CD4-positive, alpha-beta memory T cell (primary cell): ENCODE data around the gene CFL2. TPM values are rescaled to one million over a fixed set of nuclear protein-coding genes. Genes with fewer than 3 reads are reported as not detected.
A peak's percentile ranks its signal among the peaks of the same experiment; 100 is the strongest.
"Not testable (repeated sequence)": the region's sequence is repeated elsewhere in the genome, so short reads cannot be mapped to it uniquely, and the experiment has no call there.

Source experiments
- CTCF ChIA-PET: fragments of 350-600 bp; sonication (Branson Sonifier 250); formaldehyde crosslinking; loops from one replicate; lab custom pipeline; 2021; ENCODE audit warnings: inconsistent platforms; ENCODE audit not compliant: partially characterized antibody; lab: Charles Lee
- POLR2A ChIA-PET: fragments of 350-600 bp; sonication (Branson Sonifier 250); formaldehyde crosslinking; loops from one replicate; lab custom pipeline; 2021; ENCODE audit not compliant: partially characterized antibody; lab: Charles Lee
- DNase-seq, 5 donors: peaks; one replicate each; pipeline versions ENCODE4 v3.0.0 to v3.0.0-alpha.2; 2020 to 2022; ENCODE audit warnings: mixed read lengths in 1 of 5
- H3K27ac ChIP-seq: one replicate; pipeline ENCODE4 v1.7.0; 2013; ENCODE audit warnings: low read depth, low read length
- H3K27me3 ChIP-seq: 2 replicates; pipeline ENCODE4 v1.7.0; 2013; ENCODE audit warnings: mild to moderate bottlenecking, low read length, moderate library complexity; ENCODE audit not compliant: insufficient read depth
- H3K36me3 ChIP-seq: 2 replicates; pipeline ENCODE4 v1.7.0; 2013; ENCODE audit warnings: mild to moderate bottlenecking, low read length, moderate library complexity; ENCODE audit not compliant: insufficient read depth
- H3K4me1 ChIP-seq: 2 replicates; pipeline ENCODE4 v1.7.0; 2013; ENCODE audit warnings: mild to moderate bottlenecking, low read length, moderate library complexity; ENCODE audit not compliant: insufficient read depth
- H3K4me3 ChIP-seq, 2 donors: one replicate each; pipeline ENCODE4 v1.7.0; 2013; ENCODE audit warnings: low read length in 2 of 2, mild to moderate bottlenecking in 1 of 2
- H3K9me3 ChIP-seq, 2 donors: one replicate each; pipeline ENCODE4 v1.7.0; 2013; ENCODE audit warnings: low read length in 2 of 2, control low read depth in 1 of 2; ENCODE audit not compliant: control insufficient read depth in 1 of 2
- H3K27ac Mint-ChIP-seq, 7 donors: one replicate each; pipeline ENCODE4 v1.8.0; 2020 to 2021; ENCODE audit warnings: mixed read lengths in 7 of 7, mild to moderate bottlenecking in 6 of 7, inconsistent platforms in 3 of 7, moderate library complexity in 3 of 7
- H3K27me3 Mint-ChIP-seq, 2 donors: one replicate each; pipeline ENCODE4 v1.8.0; 2020 to 2021; ENCODE audit warnings: mixed read lengths in 2 of 2
- H3K36me3 Mint-ChIP-seq, 2 donors: one replicate each; pipeline ENCODE4 v1.8.0; 2020 to 2021; ENCODE audit warnings: mixed read lengths in 2 of 2, inconsistent platforms in 1 of 2, mild to moderate bottlenecking in 1 of 2
- H3K4me1 Mint-ChIP-seq, 4 donors: one replicate each; pipeline ENCODE4 v1.8.0; 2020 to 2021; ENCODE audit warnings: mixed read lengths in 4 of 4, mild to moderate bottlenecking in 1 of 4
- H3K4me3 Mint-ChIP-seq, 8 donors: one replicate each; pipeline ENCODE4 v1.8.0; 2020 to 2021; ENCODE audit warnings: mixed read lengths in 8 of 8, mild to moderate bottlenecking in 7 of 8, moderate library complexity in 6 of 8, inconsistent platforms in 3 of 8
- H3K9me3 Mint-ChIP-seq, 8 donors: one replicate each; pipeline ENCODE4 v1.8.0; 2020 to 2021; ENCODE audit warnings: mixed read lengths in 8 of 8, mild to moderate bottlenecking in 5 of 8, inconsistent platforms in 3 of 8, moderate library complexity in 1 of 8
- intact Hi-C: fragments of 100-400 bp; cut with micrococcal nuclease; formaldehyde crosslinking; loops from one replicate; pipeline ENCODE4 v1.15.1; 2023
- polyA plus RNA-seq, 2 donors: library from polyadenylated mRNA; unstranded; fragments of 300-500 nt; fragmentation: Illumina TruSeq; gene quantifications; one replicate each; pipeline ENCODE4 v1.2.3, GENCODE V29; 2021
- total RNA-seq, 2 experiments: library from RNA; stranded (reverse); gene quantifications; one replicate each; pipeline ENCODE4 v1.2.3, GENCODE V29; 2021

CFL2 gene
- total and polyA plus RNA-seq, 4 experiments from 2014 or later = 10.4 to 14.2 (median 12.4) TPM

DNA sequence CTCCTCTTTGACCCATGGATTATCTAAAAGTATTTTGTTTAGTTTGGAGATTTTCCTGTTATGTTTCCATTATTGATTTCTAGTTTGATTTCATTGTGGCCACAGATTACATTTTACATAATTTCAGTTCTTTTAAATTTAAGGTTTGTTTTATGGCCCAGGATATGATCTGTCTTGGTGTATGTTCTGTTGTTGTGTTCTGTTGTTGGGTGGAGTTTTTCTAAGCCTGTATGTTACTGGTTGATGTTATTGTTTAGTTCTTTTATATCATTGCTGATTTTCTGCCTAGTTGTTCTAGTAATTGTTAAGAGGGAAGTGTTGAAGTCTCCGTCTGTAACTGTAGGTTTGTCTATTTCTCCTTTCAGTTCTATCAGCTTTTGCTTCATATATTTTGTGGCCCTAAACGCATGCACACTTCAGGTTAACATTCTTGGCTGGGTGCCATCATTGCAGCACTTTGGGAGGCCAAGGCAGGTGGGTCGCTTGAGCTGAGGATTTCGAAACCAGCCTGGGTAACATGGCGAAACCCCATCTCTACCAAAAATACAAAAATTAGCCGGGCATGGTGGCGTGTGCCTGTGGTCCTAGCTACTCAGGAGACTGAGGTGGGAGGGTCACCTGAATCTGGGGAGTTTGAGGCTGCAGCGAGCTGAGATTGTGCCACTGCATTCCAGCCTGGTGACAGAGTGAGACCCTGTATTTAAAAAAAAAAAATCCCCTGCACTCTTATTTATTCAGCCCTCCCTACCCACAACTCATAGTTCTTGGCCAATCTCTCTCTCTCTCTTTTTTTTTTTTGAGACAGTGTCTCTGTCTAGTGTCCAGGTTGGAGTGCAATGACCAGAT is 28.1 kb upstream of the CFL2 start:
- Mint-ChIP-seq H3K27me3 (peaks cover 0 to 1% of the 10 kb centered on the region in 2 donors), H3K4me1 (peaks cover 34 to 53% (median 45%) of the 10 kb centered on the region in 4 donors), H3K4me3 (peak overlapping the region in 7 of 8 donors; percentile 27 to 72 (median 57)), H3K9me3 (no peaks in the 10 kb centered on the region), H3K36me3 (no peaks in the 10 kb centered on the region), H3K27ac (peak overlapping the region; percentile 40 to 97 (median 89))
- Histone ChIP-seq H3K4me1 (peaks cover 25% of the 10 kb centered on the region), H3K4me3 (no peak overlapping the region), H3K9me3 (no peaks in the 10 kb centered on the region), H3K36me3 (no peaks in the 10 kb centered on the region), H3K27me3 (no peaks in the 10 kb centered on the region), H3K27ac (peak overlapping the region; percentile 7)
- CTCF ChIA-PET = interaction anchor here (1.1 to 1.4 kb wide), 2 partner anchors 20 kb away, joined by 4 to 6 read pairs; no protein-coding TSS in a partner anchor
- peak in 4 of 5 donors; percentile 8 to 34 (median 18) for DNase-seq
- intact Hi-C loops = no loop called here
- POLR2A ChIA-PET = interaction anchor here (0.7 to 1.5 kb wide), 7 partner anchors 20 to 662 kb away, joined by 3 to 14 read pairs (median 5); partner anchors contain the start of genes BAZ1A, CFL2, FAM177A1 and NFKBIA

DNA sequence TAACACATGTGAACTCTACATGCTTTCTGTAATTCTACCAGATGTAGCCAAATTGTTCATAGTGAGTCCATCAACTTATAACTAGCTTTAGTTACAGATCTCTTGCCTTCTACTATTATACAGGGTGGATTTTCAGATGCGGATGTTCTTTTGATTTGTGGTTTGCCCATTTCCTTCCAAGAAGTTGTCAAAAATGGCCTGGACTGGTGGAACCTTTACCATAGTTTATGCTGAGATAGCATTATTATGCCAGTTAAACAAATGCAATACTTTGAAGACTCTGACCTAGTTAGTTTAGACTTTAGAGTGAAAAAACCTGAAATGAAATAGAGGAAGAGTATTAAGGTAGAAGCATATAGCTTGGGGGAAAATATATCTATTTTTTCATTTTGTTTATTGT is 27.4 kb upstream of the CFL2 start:
- Histone ChIP-seq H3K27me3 (no peaks in the 10 kb centered on the region), H3K27ac (no peak overlapping the region), H3K9me3 (no peaks in the 10 kb centered on the region), H3K36me3 (no peaks in the 10 kb centered on the region), H3K4me3 (no peak overlapping the region), H3K4me1 (peaks cover 25% of the 10 kb centered on the region)
- DNase-seq = peak in 4 of 5 donors; percentile 44 to 68 (median 52)
- POLR2A ChIA-PET = interaction anchor here (0.7 to 1.5 kb wide), 7 partner anchors 19 to 662 kb away, joined by 3 to 14 read pairs (median 5); partner anchors contain the start of genes BAZ1A, CFL2, FAM177A1 and NFKBIA
- intact Hi-C loops = no loop called here
- H3K36me3 Mint-ChIP-seq = no peaks in the 10 kb centered on the region
- peaks cover 0 to 1% of the 10 kb centered on the region in 2 donors for H3K27me3 Mint-ChIP-seq
- CTCF ChIA-PET = interaction anchor here (0.5 to 1.1 kb wide), 2 partner anchors 19 to 394 kb away, joined by 3 to 4 read pairs; no protein-coding TSS in a partner anchor
- H3K27ac Mint-ChIP-seq = peak overlapping the region; percentile 40 to 97 (median 89)
- peak overlapping the region in 7 of 8 donors; percentile 23 to 72 (median 55) for H3K4me3 Mint-ChIP-seq
- H3K9me3 Mint-ChIP-seq = no peaks in the 10 kb centered on the region
- peaks cover 34 to 53% (median 45%) of the 10 kb centered on the region in 4 donors for H3K4me1 Mint-ChIP-seq

DNA sequence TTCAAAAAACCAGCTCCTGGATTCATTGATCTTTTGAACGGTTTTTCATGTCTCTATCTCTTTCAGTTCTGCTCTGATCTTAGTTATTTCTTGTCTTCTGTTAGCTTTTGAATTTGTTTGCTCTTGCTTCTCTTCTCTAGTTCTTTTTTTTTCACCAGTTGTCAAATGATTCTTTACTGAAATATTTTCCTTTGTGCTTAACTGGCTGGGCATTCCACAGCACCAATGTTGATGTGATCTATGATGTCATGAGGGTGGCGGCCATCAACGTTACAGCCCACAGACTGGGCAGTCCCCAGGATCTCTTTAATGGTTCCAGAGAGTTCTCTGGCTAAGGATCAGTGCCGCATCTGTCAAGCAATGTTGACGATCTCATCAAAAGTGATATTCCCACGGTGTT is 25.7 kb upstream of the CFL2 start:
- H3K36me3 ChIP-seq, H3K9me3 ChIP-seq, H3K27ac ChIP-seq, intact Hi-C loops, H3K9me3 Mint-ChIP-seq, DNase-seq, POLR2A ChIA-PET, H3K27me3 ChIP-seq, H3K36me3 Mint-ChIP-seq, H3K4me3 ChIP-seq, H3K27me3 Mint-ChIP-seq: not testable (repeated sequence)
- peaks cover 25% of the 10 kb centered on the region for H3K4me1 ChIP-seq
- CTCF ChIA-PET = interaction anchor here (1.4 kb wide), 1 partner anchor 18 kb away, joined by 6 read pairs; no protein-coding TSS in a partner anchor
- Mint-ChIP-seq H3K4me1 (peaks cover 31 to 53% (median 42%) of the 10 kb centered on the region in 4 donors), H3K27ac (peak overlapping the region in 2 of 7 donors; percentile 54 to 77), H3K4me3 (peak overlapping the region in 1 of 8 donors; percentile 31)

DNA sequence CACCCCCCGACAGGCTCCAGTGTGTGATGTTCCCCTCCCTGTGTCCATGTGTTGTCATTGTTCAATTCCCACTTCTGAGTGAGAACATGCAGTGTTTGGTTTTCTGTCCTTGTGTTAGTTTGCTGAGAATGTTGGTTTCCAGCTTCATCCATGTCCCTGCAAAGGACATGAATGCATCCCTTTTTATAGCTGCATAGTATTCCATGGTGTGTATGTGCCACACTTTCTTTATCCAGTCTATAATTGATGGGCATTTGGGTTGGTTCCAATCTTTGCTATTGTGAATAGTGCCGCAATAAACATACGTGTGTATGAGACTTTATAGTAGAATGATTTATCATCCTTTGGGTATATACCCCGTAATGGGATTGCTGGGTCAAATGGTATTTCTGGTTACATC is 22.7 kb upstream of the CFL2 start:
- H3K4me3 ChIP-seq, POLR2A ChIA-PET, H3K27ac Mint-ChIP-seq, H3K36me3 Mint-ChIP-seq, CTCF ChIA-PET, H3K9me3 ChIP-seq, intact Hi-C loops, DNase-seq, H3K36me3 ChIP-seq, H3K27ac ChIP-seq, H3K4me3 Mint-ChIP-seq, H3K9me3 Mint-ChIP-seq, H3K27me3 Mint-ChIP-seq, H3K27me3 ChIP-seq: not testable (repeated sequence)
- peaks cover 11% of the 10 kb centered on the region for H3K4me1 ChIP-seq
- peaks cover 18 to 31% (median 24%) of the 10 kb centered on the region in 4 donors for H3K4me1 Mint-ChIP-seq

DNA sequence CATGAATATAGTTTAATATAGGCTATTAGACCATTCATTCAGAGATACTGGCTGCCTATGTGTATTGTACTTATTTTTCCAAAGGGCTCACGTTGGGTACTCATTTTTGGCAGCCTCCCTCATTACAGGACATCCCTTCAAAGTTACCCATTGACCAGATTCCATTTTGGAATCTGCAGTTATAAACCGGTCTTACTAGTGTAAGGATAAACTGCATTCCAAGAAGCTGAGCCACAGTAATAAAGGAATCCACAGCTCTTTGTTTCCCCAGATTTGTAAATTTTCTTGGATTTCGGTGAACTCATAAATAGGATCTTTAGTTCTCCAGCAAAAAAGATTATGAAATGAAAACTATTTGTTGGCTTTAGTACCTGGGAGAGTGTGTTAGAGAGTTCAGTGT is 18.9 kb upstream of the CFL2 start:
- CTCF ChIA-PET = interaction anchor here (1.0 to 4.6 kb wide), 3 partner anchors 8 to 71 kb away, joined by 3 to 24 read pairs (median 6); no protein-coding TSS in a partner anchor
- intact Hi-C loops = no loop called here
- H3K27me3 ChIP-seq = no peaks in the 10 kb centered on the region
- H3K36me3 Mint-ChIP-seq = no peaks in the 10 kb centered on the region
- H3K4me3 ChIP-seq = no peak overlapping the region
- no peaks in the 10 kb centered on the region for H3K9me3 ChIP-seq
- H3K36me3 ChIP-seq = no peaks in the 10 kb centered on the region
- no peak overlapping the region for H3K4me3 Mint-ChIP-seq
- no peaks in the 10 kb centered on the region for H3K4me1 ChIP-seq
- no peak overlapping the region for H3K27ac ChIP-seq
- no peaks in the 10 kb centered on the region for H3K4me1 Mint-ChIP-seq
- no peak for DNase-seq
- no peak overlapping the region for H3K27ac Mint-ChIP-seq
- H3K9me3 Mint-ChIP-seq = no peaks in the 10 kb centered on the region
- POLR2A ChIA-PET = no interaction called here
- H3K27me3 Mint-ChIP-seq = peaks cover 2 to 4% of the 10 kb centered on the region in 2 donors

DNA sequence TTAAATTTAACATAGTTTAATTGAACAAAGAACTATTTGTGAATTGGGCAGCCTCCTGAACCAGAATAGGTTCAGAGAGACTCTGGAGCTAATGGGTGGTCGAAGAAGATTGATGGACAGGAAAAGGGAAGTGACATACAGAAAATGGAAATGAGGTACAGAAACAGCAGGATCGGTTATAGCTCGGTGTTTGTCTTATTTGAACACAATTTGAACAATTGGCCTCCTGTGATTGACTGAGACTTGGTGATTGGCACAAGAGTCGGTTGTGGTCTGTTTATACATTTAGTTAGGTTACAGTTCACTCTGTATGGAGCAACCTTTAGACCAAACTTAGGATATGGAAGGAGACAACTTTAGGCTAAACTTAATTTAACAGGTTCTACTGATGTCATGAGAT is 18.4 kb upstream of the CFL2 start:
- no peak overlapping the region for H3K27ac ChIP-seq
- no peak for DNase-seq
- H3K4me3 ChIP-seq = no peak overlapping the region
- Mint-ChIP-seq H3K4me1 (no peaks in the 10 kb centered on the region), H3K36me3 (no peaks in the 10 kb centered on the region), H3K27me3 (peaks cover 2 to 4% of the 10 kb centered on the region in 2 donors), H3K27ac (no peak overlapping the region), H3K4me3 (no peak overlapping the region), H3K9me3 (no peaks in the 10 kb centered on the region)
- no peaks in the 10 kb centered on the region for H3K9me3 ChIP-seq
- no peaks in the 10 kb centered on the region for H3K27me3 ChIP-seq
- ChIA-PET POLR2A (no interaction called here), CTCF (interaction anchor here (1.0 to 4.6 kb wide), 3 partner anchors 8 to 70 kb away, joined by 3 to 24 read pairs (median 6); no protein-coding TSS in a partner anchor)
- no peaks in the 10 kb centered on the region for H3K36me3 ChIP-seq
- no peaks in the 10 kb centered on the region for H3K4me1 ChIP-seq
- intact Hi-C loops = no loop called here

DNA sequence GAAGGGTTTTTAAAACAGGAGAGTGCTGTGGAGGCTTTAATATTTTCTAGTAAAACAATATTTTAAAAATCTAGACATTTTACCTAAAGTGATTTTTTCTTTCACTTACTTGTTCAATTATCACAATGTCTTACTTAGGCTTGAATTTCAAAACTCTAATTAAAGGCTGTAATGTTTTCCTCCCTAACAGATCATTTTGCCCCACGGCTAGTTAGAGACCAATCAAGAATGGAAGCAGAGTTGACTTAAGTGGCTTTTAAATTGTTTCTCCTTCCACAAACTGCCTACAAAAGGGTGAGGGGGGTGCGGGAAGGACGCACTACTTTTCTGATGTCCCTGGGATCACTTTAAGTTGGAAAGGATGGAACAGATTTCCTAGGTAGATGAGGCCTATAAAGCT is 9.5 kb upstream of the CFL2 start:
- H3K4me1 ChIP-seq = no peaks in the 10 kb centered on the region
- no peaks in the 10 kb centered on the region for H3K36me3 ChIP-seq
- no peaks in the 10 kb centered on the region for H3K9me3 ChIP-seq
- Mint-ChIP-seq H3K27me3 (no peaks in the 10 kb centered on the region), H3K27ac (no peak overlapping the region), H3K9me3 (no peaks in the 10 kb centered on the region), H3K4me1 (peaks cover 0 to 7% (median 3%) of the 10 kb centered on the region in 4 donors), H3K4me3 (no peak overlapping the region), H3K36me3 (no peaks in the 10 kb centered on the region)
- H3K27me3 ChIP-seq = no peaks in the 10 kb centered on the region
- DNase-seq = no peak
- intact Hi-C loops = loop anchor here (1.0 kb wide), 2 partner anchors 52 to 393 kb away; no protein-coding TSS in a partner anchor
- CTCF ChIA-PET = interaction anchor here (1.4 to 7.1 kb wide), 7 partner anchors 8 to 62 kb away, joined by 4 to 139 read pairs (median 12); partner anchors contain the start of gene CFL2
- no peak overlapping the region for H3K27ac ChIP-seq
- POLR2A ChIA-PET = no interaction called here
- H3K4me3 ChIP-seq = no peak overlapping the region
